ENCODE results near the gene HSD17B11. TPM values are rescaled to one million over a fixed set of nuclear protein-coding genes. Genes with fewer than 3 reads are reported as not detected.
"Not testable (repeated sequence)": the region's sequence is repeated elsewhere in the genome, so short reads cannot be mapped to it uniquely, and the experiment has no call there.

Gene HSD17B11
- total RNA-seq, 1 experiment from 2014 or later: 47.4 TPM

GRCh38 chr4:87420276-87420830, 29.4 kb upstream of the HSD17B11 start (continued):
- no peak for TF ChIP-seq CTCF (IDR thresholded peaks at IDR 0.05 in 2 of 3, conservative IDR thresholded peaks at IDR 0.05 in 1 of 3; ENCODE audit: borderline replicate concordance in 1 of 3, insufficient read depth in 1 of 3, low read depth in 2 of 3, low read length in 2 of 3)
- no peak for TF ChIP-seq RAD21 (IDR thresholded peaks at IDR 0.05; ENCODE audit: low read depth)
- TF ChIP-seq CBX3 (IDR thresholded peaks at IDR 0.05; ENCODE audit: low read depth): no peak
- no peak for TF ChIP-seq SRF (IDR thresholded peaks at IDR 0.05; ENCODE audit: low read depth)
- no peak for TF ChIP-seq SP1 (IDR thresholded peaks at IDR 0.05; ENCODE audit: low read depth)

- intact Hi-C loops (cut with micrococcal nuclease): no loop called here
- TF ChIP-seq EZH2phosphoT487 (IDR thresholded peaks at IDR 0.05; ENCODE audit: borderline replicate concordance) (no peak), SIN3A (IDR thresholded peaks at IDR 0.05; ENCODE audit: low read depth) (no peak), MAX (IDR thresholded peaks at IDR 0.05) (no peak), EGR1 (IDR thresholded peaks at IDR 0.05; ENCODE audit: low read depth) (no peak), ZBTB33 (IDR thresholded peaks at IDR 0.05; ENCODE audit: extremely low read depth, insufficient replicate concordance, low read length) (no peak), SRF (IDR thresholded peaks at IDR 0.05; ENCODE audit: low read depth) (no peak), ZNF274 (IDR thresholded peaks at IDR 0.05; ENCODE audit: low read depth, low read length) (no peak), FOSL1 (IDR thresholded peaks at IDR 0.05; ENCODE audit: low read depth) (no peak), ZFX (IDR thresholded peaks at IDR 0.05) (no peak), SP1 (IDR thresholded peaks at IDR 0.05; ENCODE audit: low read depth) (no peak), EZH2 (IDR thresholded peaks at IDR 0.05) (no peak), RAD21 (IDR thresholded peaks at IDR 0.05; ENCODE audit: low read depth) (no peak)
- ChIA-PET POLR2A (interaction anchor here (1.3 to 1.5 kb wide), 2 partner anchors 13 to 29 kb away, joined by 3 to 5 read pairs; partner anchors contain the start of gene HSD17B11), CTCF (no interaction called here), RAD21 (ENCODE audit: low non-redundant PET in 1 of 2, low total read pairs in 2 of 2, uncharacterized antibody in 2 of 2, unreplicated experiment in 2 of 2) (no interaction called here)
- ATAC-seq (no peak), DNase-seq (ENCODE audit: low read depth, low spot score) (no peak)
- Histone ChIP-seq H3K9me3 (ENCODE audit: control insufficient read depth in 1 of 2, insufficient read depth in 1 of 2, low read depth in 1 of 2, low read length in 2 of 2) (peaks cover 0 to 9% of the 10 kb centered on the region in 2 experiments; a peak in 1 of 4 replicates), H3K9me2 (ENCODE audit: insufficient read depth) (0 out of 2 replicates have a peak, but pooled peaks cover 3% of the 10 kb centered on the region), H3K9ac (ENCODE audit: low read length) (no peak overlapping the region), H3K36me3 (ENCODE audit: control insufficient read depth in 1 of 2, insufficient read depth in 2 of 2, low read length in 2 of 2) (no peaks in the 10 kb centered on the region), H3K4me3 (replicated peaks in 1 of 2; ENCODE audit: low read depth in 1 of 2, low read length in 2 of 2) (no peak overlapping the region), H3K27me3 (ENCODE audit: insufficient read depth, low read length) (no peaks in the 10 kb centered on the region), H2AFZ (ENCODE audit: low read depth, low read length, poor library complexity, severe bottlenecking) (no peak overlapping the region), H3K79me2 (ENCODE audit: insufficient read depth, low read length) (peaks cover 20% of the 10 kb centered on the region), H3K27ac (ENCODE audit: low read depth, low read length) (no peak overlapping the region), H3K4me1 (ENCODE audit: control insufficient read depth in 1 of 2, insufficient read depth in 2 of 2, low read length in 2 of 2) (peaks cover 8 to 20% of the 10 kb centered on the region in 2 experiments; a peak in 3 of 4 replicates), H3K4me2 (ENCODE audit: low read length) (no peak overlapping the region), H4K20me1 (ENCODE audit: insufficient read depth) (no peaks in the 10 kb centered on the region)
- no TSS peak for BruUV-seq (replicated peaks)
Measured at GRCh38 chr4:87419578-87420249, 28.7 kb upstream of the HSD17B11 start.

- H3K79me2 ChIP-seq (ENCODE audit: insufficient read depth, low read length); H3K36me3 ChIP-seq (ENCODE audit: control insufficient read depth in 1 of 2, insufficient read depth in 2 of 2, low read length in 2 of 2); intact Hi-C loops (cut with micrococcal nuclease); H2AFZ ChIP-seq (ENCODE audit: low read depth, low read length, poor library complexity, severe bottlenecking); H3K27me3 ChIP-seq (ENCODE audit: insufficient read depth, low read length); DNase-seq (ENCODE audit: low read depth, low spot score); H3K27ac ChIP-seq (ENCODE audit: low read depth, low read length); H3K4me1 ChIP-seq (ENCODE audit: control insufficient read depth in 1 of 2, insufficient read depth in 2 of 2, low read length in 2 of 2); ATAC-seq; H3K9me2 ChIP-seq (ENCODE audit: insufficient read depth); POLR2A ChIA-PET; RAD21 ChIA-PET (ENCODE audit: low non-redundant PET in 1 of 2, low total read pairs in 2 of 2, uncharacterized antibody in 2 of 2, unreplicated experiment in 2 of 2); BruUV-seq (replicated peaks); H3K4me2 ChIP-seq (ENCODE audit: low read length); H3K9ac ChIP-seq (ENCODE audit: low read length); H4K20me1 ChIP-seq (ENCODE audit: insufficient read depth); H3K4me3 ChIP-seq (replicated peaks in 1 of 2; ENCODE audit: low read depth in 1 of 2, low read length in 2 of 2); CTCF ChIA-PET; H3K9me3 ChIP-seq (ENCODE audit: control insufficient read depth in 1 of 2, insufficient read depth in 1 of 2, low read depth in 1 of 2, low read length in 2 of 2): not testable (repeated sequence)
Measured at GRCh38 chr4:87418410-87418809, 27.4 kb upstream of the HSD17B11 start.
